ENCODE results near the gene SH3BP2. TPM values are rescaled to one million over a fixed set of nuclear protein-coding genes. Genes with fewer than 3 reads are reported as not detected.
A peak's percentile ranks its signal among the peaks of the same experiment; 100 is the strongest.

SH3BP2 gene
- total RNA-seq, 5 donors from 2014 or later (not counting 1 experiment from before 2014, with no cell fraction given), result 44.0 to 68.2 (median 49.7) TPM

- POLR2A ChIA-PET, result interaction anchor here in 1 of 2 donors (0.6 kb wide), 1 partner anchor 93 kb away, joined by 3 read pairs; no protein-coding TSS in a partner anchor
- Histone ChIP-seq H3K4me3 (ENCODE audit: control insufficient read depth in 1 of 2, extremely low read depth in 1 of 2, low read length in 1 of 2) (peak overlapping the region; percentile 35 to 46), H3K4me1 (ENCODE audit: control insufficient read depth in 1 of 2, extremely low read depth in 1 of 2, insufficient read depth in 2 of 2, low read length in 2 of 2) (peaks cover 22 to 77% of the 10 kb centered on the region in 2 experiments), H3K27ac (ENCODE audit: low read length) (peak overlapping the region; percentile 23), H3K9me3 (no peaks in the 10 kb centered on the region), H3K36me3 (ENCODE audit: control insufficient read depth in 2 of 2, extremely low read depth in 1 of 2, insufficient read depth in 1 of 2, low read length in 1 of 2) (peaks cover 15 to 30% of the 10 kb centered on the region in 2 donors), H3K27me3 (replicated peaks in 1 of 2; ENCODE audit: control insufficient read depth in 2 of 2, extremely low read depth in 1 of 2, insufficient read depth in 2 of 2, low read length in 1 of 2) (no peaks in the 10 kb centered on the region)
- Mint-ChIP-seq H3K9me3 (no peaks in the 10 kb centered on the region), H3K36me3 (peaks cover 11% of the 10 kb centered on the region), H3K4me3 (peak overlapping the region; percentile 70 to 73 (median 70)), H3K4me1 (peaks cover 49 to 62% (median 57%) of the 10 kb centered on the region in 3 donors), H3K27ac (peak overlapping the region in 1 of 2 donors; percentile 66), H3K27me3 (no peaks in the 10 kb centered on the region)
- WGBS (ENCODE audit: insufficient coverage), result 6% methylated on average over 46 of the region's 54 CpGs
- peak; percentile 7 to 21 (median 16) for ATAC-seq (replicated peaks in 1 of 4)
- no peak for DNase-seq
- CTCF ChIA-PET, result no interaction called here
Observed at GRCh38 chr4:2818351-2818939, 25.6 kb downstream of the SH3BP2 start.

- 83% methylated on average over 4 of the region's 5 CpGs for WGBS (ENCODE audit: insufficient coverage)
Observed at GRCh38 chr4:2819244-2820215, 26.6 kb downstream of the SH3BP2 start.

GRCh38 chr4:2820216-2820982 is 27.5 kb downstream of the SH3BP2 start:
- Mint-ChIP-seq H3K4me1 (peaks cover 29 to 45% (median 37%) of the 10 kb centered on the region in 3 donors), H3K4me3 (peak overlapping the region in 2 of 3 donors; percentile 70 to 73), H3K27me3 (no peaks in the 10 kb centered on the region), H3K27ac (peak overlapping the region; percentile 71 to 89), H3K9me3 (no peaks in the 10 kb centered on the region), H3K36me3 (peaks cover 14% of the 10 kb centered on the region)
- POLR2A ChIA-PET, result interaction anchor here in 1 of 2 donors (0.6 kb wide), 1 partner anchor 775 kb away, joined by 3 read pairs; no protein-coding TSS in a partner anchor
- 99% methylated on average over 12 of the region's 13 CpGs for WGBS (ENCODE audit: insufficient coverage)
- DNase-seq, result no peak
- peaks cover 8 to 69% of the 10 kb centered on the region in 2 experiments for H3K4me1 ChIP-seq (ENCODE audit: control insufficient read depth in 1 of 2, extremely low read depth in 1 of 2, insufficient read depth in 2 of 2, low read length in 2 of 2)
- CTCF ChIA-PET, result no interaction called here
- no peaks in the 10 kb centered on the region for H3K27me3 ChIP-seq (replicated peaks in 1 of 2; ENCODE audit: control insufficient read depth in 2 of 2, extremely low read depth in 1 of 2, insufficient read depth in 2 of 2, low read length in 1 of 2)
- no peak for ATAC-seq (replicated peaks in 1 of 4)
- no peak overlapping the region for H3K4me3 ChIP-seq (ENCODE audit: control insufficient read depth in 1 of 2, extremely low read depth in 1 of 2, low read length in 1 of 2)
- peaks cover 25 to 50% of the 10 kb centered on the region in 2 donors for H3K36me3 ChIP-seq (ENCODE audit: control insufficient read depth in 2 of 2, extremely low read depth in 1 of 2, insufficient read depth in 1 of 2, low read length in 1 of 2)
- peak overlapping the region; percentile 34 for H3K27ac ChIP-seq (ENCODE audit: low read length)
- H3K9me3 ChIP-seq, result no peaks in the 10 kb centered on the region

More at GRCh38 chr4:2819244-2820215, 26.6 kb downstream of the SH3BP2 start:
- Mint-ChIP-seq H3K36me3 (peaks cover 11% of the 10 kb centered on the region), H3K9me3 (no peaks in the 10 kb centered on the region), H3K27me3 (no peaks in the 10 kb centered on the region), H3K27ac (peak overlapping the region; percentile 71 to 89), H3K4me3 (peak overlapping the region; percentile 70 to 73 (median 70)), H3K4me1 (peaks cover 38 to 51% (median 46%) of the 10 kb centered on the region in 3 donors)
- H3K9me3 ChIP-seq, result no peaks in the 10 kb centered on the region
- H3K4me3 ChIP-seq (ENCODE audit: control insufficient read depth in 1 of 2, extremely low read depth in 1 of 2, low read length in 1 of 2), result no peak overlapping the region
- H3K27me3 ChIP-seq (replicated peaks in 1 of 2; ENCODE audit: control insufficient read depth in 2 of 2, extremely low read depth in 1 of 2, insufficient read depth in 2 of 2, low read length in 1 of 2), result no peaks in the 10 kb centered on the region
- peak overlapping the region; percentile 34 for H3K27ac ChIP-seq (ENCODE audit: low read length)
- peaks cover 13 to 75% of the 10 kb centered on the region in 2 experiments for H3K4me1 ChIP-seq (ENCODE audit: control insufficient read depth in 1 of 2, extremely low read depth in 1 of 2, insufficient read depth in 2 of 2, low read length in 2 of 2)
- no peak for ATAC-seq (replicated peaks in 1 of 4)
- ChIA-PET CTCF (no interaction called here), POLR2A (interaction anchor here in 1 of 2 donors (0.6 kb wide), 1 partner anchor 774 kb away, joined by 3 read pairs; no protein-coding TSS in a partner anchor)
- no peak for DNase-seq
- H3K36me3 ChIP-seq (ENCODE audit: control insufficient read depth in 2 of 2, extremely low read depth in 1 of 2, insufficient read depth in 1 of 2, low read length in 1 of 2), result peaks cover 19 to 41% of the 10 kb centered on the region in 2 donors

DNA sequence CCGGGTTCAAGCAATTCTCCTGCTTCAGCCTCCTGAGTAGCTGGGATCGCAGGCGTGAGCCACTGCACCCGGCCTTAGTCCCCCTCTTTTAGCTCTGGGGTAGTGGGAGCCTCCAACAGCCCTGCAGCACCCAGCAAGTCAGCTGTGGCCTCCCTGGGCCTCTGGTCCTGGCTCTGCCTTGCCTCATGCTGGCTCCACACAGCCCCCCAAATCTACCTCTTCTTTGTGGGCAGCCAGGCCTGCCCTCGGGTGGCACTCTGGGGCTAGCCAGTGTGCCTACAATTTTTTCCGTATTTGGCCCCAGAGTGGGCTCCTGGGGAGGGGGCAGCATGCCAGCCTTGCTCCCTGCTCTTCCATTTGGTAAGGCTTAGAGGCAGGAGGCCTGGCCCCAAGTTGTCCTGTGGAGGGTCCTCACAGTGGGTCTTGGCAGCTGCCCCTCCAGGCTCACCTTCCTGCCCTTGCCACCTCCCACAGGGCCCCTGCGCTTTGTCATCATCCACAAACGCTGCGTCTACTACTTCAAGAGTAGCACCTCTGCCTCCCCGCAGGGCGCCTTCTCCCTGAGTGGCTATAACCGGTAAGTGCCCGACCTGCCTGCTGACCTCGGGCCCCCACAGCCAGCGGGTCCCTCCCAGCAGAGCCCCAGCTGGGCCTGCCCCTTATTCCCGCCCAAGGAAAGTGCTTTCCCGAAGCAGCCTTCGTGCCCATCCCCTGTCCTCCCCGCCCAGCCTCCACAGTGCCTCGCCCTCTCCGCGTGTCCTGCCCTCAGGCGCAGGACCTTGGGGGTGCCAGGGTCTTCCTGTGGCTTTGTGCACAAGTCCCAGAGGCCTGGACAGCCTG is 29.8 kb downstream of the SH3BP2 start:
- CTCF ChIA-PET, result no interaction called here
- no peaks in the 10 kb centered on the region for H3K9me3 Mint-ChIP-seq
- H3K27ac ChIP-seq (ENCODE audit: low read length), result no peak overlapping the region
- ATAC-seq (replicated peaks in 1 of 4), result no peak
- peaks cover 31 to 64% of the 10 kb centered on the region in 2 donors for H3K36me3 ChIP-seq (ENCODE audit: control insufficient read depth in 2 of 2, extremely low read depth in 1 of 2, insufficient read depth in 1 of 2, low read length in 1 of 2)
- no peaks in the 10 kb centered on the region for H3K9me3 ChIP-seq
- no peaks in the 10 kb centered on the region for H3K27me3 ChIP-seq (replicated peaks in 1 of 2; ENCODE audit: control insufficient read depth in 2 of 2, extremely low read depth in 1 of 2, insufficient read depth in 2 of 2, low read length in 1 of 2)
- peaks cover 11 to 25% (median 24%) of the 10 kb centered on the region in 3 donors for H3K4me1 Mint-ChIP-seq
- H3K4me3 Mint-ChIP-seq, result no peak overlapping the region
- peak overlapping the region in 1 of 2 donors; percentile 16 for H3K27ac Mint-ChIP-seq
- no peak for DNase-seq
- 93% methylated on average over 22 of the region's 23 CpGs for WGBS (ENCODE audit: insufficient coverage)
- peaks cover 20% of the 10 kb centered on the region for H3K36me3 Mint-ChIP-seq
- POLR2A ChIA-PET, result no interaction called here
- peaks cover 0 to 51% of the 10 kb centered on the region in 2 experiments for H3K4me1 ChIP-seq (ENCODE audit: control insufficient read depth in 1 of 2, extremely low read depth in 1 of 2, insufficient read depth in 2 of 2, low read length in 2 of 2)
- H3K27me3 Mint-ChIP-seq, result no peaks in the 10 kb centered on the region
- H3K4me3 ChIP-seq (ENCODE audit: control insufficient read depth in 1 of 2, extremely low read depth in 1 of 2, low read length in 1 of 2), result no peak overlapping the region

DNA sequence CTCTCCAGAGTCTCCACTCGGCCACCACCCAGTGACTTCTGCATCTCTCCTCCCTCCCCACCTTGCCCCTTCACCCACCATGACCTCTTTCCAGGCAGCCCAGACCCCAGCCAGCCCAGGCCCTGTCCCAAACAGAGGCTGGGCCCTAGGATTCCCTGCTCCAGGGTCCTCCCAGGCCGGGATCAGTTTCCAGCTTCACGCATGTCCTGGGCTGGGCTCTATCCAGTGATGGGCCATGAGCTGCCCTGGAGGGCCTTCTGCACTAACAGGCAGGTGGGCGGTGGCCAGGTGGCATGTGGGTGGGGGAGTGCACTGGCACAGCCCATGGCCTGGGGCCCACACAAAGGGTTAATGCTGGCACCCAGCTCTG is 30.4 kb downstream of the SH3BP2 start:
- peaks cover 11 to 24% (median 24%) of the 10 kb centered on the region in 3 donors for H3K4me1 Mint-ChIP-seq
- ATAC-seq (replicated peaks in 1 of 4) (no peak), DNase-seq (no peak)
- H3K27me3 Mint-ChIP-seq, result no peaks in the 10 kb centered on the region
- Histone ChIP-seq H3K27ac (ENCODE audit: low read length) (no peak overlapping the region), H3K27me3 (replicated peaks in 1 of 2; ENCODE audit: control insufficient read depth in 2 of 2, extremely low read depth in 1 of 2, insufficient read depth in 2 of 2, low read length in 1 of 2) (no peaks in the 10 kb centered on the region), H3K36me3 (ENCODE audit: control insufficient read depth in 2 of 2, extremely low read depth in 1 of 2, insufficient read depth in 1 of 2, low read length in 1 of 2) (peaks cover 32 to 69% of the 10 kb centered on the region in 2 donors), H3K4me1 (ENCODE audit: control insufficient read depth in 1 of 2, extremely low read depth in 1 of 2, insufficient read depth in 2 of 2, low read length in 2 of 2) (peaks cover 0 to 48% of the 10 kb centered on the region in 2 experiments), H3K9me3 (no peaks in the 10 kb centered on the region), H3K4me3 (ENCODE audit: control insufficient read depth in 1 of 2, extremely low read depth in 1 of 2, low read length in 1 of 2) (no peak overlapping the region)
- WGBS (ENCODE audit: insufficient coverage), result 83% methylated on average over 2 of the region's 4 CpGs
- H3K27ac Mint-ChIP-seq, result no peak overlapping the region
- ChIA-PET POLR2A (no interaction called here), CTCF (no interaction called here)
- no peak overlapping the region for H3K4me3 Mint-ChIP-seq
- H3K36me3 Mint-ChIP-seq, result peaks cover 20% of the 10 kb centered on the region
- H3K9me3 Mint-ChIP-seq, result no peaks in the 10 kb centered on the region

Measured in T-cell (primary cell).